NK-92 (cell line): Measurements from ENCODE around the gene CHMP1B.

ENCODE experiments used
- DNase-seq: peaks from one replicate; lab custom pipeline; 2025; ENCODE audit not compliant: unreplicated experiment; lab: John Stamatoyannopoulos, UW

CHMP1B gene

DNA sequence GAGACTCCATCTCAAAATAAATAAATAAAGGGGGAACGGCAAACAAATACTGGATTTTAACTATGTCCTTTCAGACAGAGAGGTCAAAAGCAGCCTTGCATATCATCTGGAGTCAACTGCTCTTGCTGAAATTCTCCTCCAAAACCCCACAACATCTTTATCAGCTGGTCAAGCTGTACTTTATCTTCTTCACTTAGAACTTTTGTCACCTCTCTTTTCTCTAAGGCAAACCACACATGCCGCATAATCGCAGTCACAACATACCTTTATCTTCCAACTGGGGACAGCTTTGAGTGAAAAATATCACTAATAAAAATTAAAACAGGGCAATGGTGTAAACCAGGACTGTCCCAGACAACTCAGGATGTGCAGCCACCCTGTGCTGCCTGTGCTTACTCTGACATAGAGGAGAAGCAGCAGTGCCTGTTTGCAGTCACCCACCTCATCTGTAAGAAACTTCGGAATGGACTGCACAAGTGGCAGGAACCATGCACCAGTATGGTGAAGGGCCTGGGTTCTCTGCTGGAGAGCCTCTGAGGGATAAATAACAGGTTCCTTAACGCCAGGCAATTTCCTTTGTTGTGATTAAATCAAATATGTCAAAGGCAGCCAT, 50.7 kb downstream of the CHMP1B start:
- no peak for DNase-seq

DNA sequence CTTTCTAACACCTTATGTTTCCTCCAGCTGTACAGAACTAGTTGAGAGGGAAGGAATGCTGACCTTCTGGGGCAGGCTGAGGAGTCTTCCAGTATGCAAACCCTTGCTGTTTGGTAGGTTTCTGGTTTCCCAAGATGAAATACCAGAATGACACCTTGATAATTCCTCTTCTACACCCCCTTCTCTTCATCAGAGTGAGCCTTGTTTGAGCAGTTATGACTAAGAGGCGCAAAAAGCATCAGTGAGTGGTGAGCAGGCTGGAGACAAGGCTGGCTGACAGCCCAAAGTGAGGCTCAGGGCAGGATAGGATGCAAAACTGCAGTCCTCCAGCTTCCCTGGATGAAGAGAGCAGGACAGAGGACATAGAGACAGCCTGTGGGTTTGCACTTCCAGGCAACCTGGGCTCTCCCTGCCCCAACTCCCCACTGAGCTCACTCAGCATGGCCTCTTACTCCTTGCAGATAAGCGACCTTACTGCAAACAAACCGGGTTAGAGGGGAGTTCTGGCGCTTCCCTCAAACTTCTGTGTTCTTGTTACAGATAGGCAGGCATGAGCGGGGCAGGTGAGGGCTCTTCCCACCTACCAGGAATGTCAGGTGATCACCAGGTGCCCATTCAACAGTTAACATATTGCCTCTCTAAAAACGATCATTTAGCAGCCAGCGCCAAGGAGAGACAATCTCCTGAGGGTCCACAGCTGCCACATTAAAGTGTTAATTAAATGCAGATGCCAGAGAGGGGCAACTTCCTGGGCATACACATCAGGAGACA, 51.5 kb downstream of the CHMP1B start:
- DNase-seq, result no peak
